Fibroblast of lung (primary cell): ENCODE data around the gene VPS37D. TPM values are rescaled to one million over a fixed set of nuclear protein-coding genes. Genes with fewer than 3 reads are reported as not detected.

Experiments
- DNase-seq, 2 donors: peaks; one replicate each; pipeline versions ENCODE4 v3.0.0 to v3.0.0-alpha.2; 2010; ENCODE audit warnings: low read depth in 2 of 2
- H2AFZ ChIP-seq: 2 replicates; pipeline ENCODE4 v1.5.1; 2012; ENCODE audit warnings: low read length, control low read depth, inconsistent platforms
- H3K27ac ChIP-seq: 2 replicates; pipeline ENCODE4 v1.5.1; 2011; ENCODE audit warnings: low read length, control low read depth; ENCODE audit not compliant: insufficient read depth
- H3K27me3 ChIP-seq: 2 replicates; pipeline ENCODE4 v1.5.1; 2011; ENCODE audit warnings: mild to moderate bottlenecking, low read length; ENCODE audit not compliant: control insufficient read depth, insufficient read depth
- H3K36me3 ChIP-seq: 2 replicates; pipeline ENCODE4 v1.5.1; 2011; ENCODE audit warnings: low read length; ENCODE audit not compliant: control insufficient read depth, insufficient read depth
- H3K4me1 ChIP-seq: 2 replicates; pipeline ENCODE4 v1.5.1; 2011; ENCODE audit warnings: low read length; ENCODE audit not compliant: control insufficient read depth, insufficient read depth; ENCODE audit errors: extremely low read depth
- H3K4me2 ChIP-seq: 2 replicates; pipeline ENCODE4 v1.5.1; 2011; ENCODE audit warnings: low read length, control low read depth; ENCODE audit not compliant: insufficient read depth; ENCODE audit errors: extremely low read depth
- H3K4me3 ChIP-seq, 4 experiments: fragments of 200-600 bp in 1 of 4; sonication (generic) in 1 of 4; replicated peaks in 1 of 4; 2 replicates each; pipeline ENCODE4 v1.5.1; 2011 to 2016; ENCODE audit warnings: low read length in 4 of 4, low read depth in 3 of 4, mild to moderate bottlenecking in 3 of 4, control low read depth in 2 of 4, inconsistent platforms in 1 of 4, mixed read lengths in 1 of 4; ENCODE audit not compliant: insufficient read depth in 1 of 4; ENCODE audit errors: control extremely low read depth in 1 of 4
- H3K79me2 ChIP-seq: 2 replicates; pipeline ENCODE4 v1.5.1; 2012; ENCODE audit warnings: mild to moderate bottlenecking, low read length, inconsistent platforms; ENCODE audit not compliant: control insufficient read depth, insufficient read depth
- H3K9ac ChIP-seq: 2 replicates; pipeline ENCODE4 v1.5.1; 2011; ENCODE audit warnings: mild to moderate bottlenecking, low read length, control low read depth; ENCODE audit not compliant: insufficient read depth
- H3K9me3 ChIP-seq: 2 replicates; pipeline ENCODE4 v1.5.1; 2012; ENCODE audit warnings: low read depth, low read length; ENCODE audit not compliant: control insufficient read depth, insufficient read depth
- H4K20me1 ChIP-seq: 2 replicates; pipeline ENCODE4 v1.5.1; 2011; ENCODE audit warnings: low read length; ENCODE audit not compliant: control insufficient read depth, insufficient read depth; ENCODE audit errors: extremely low read depth
- CTCF ChIP-seq, 2 donors: IDR thresholded peaks in 1 of 2; conservative IDR thresholded peaks in 1 of 2; 1 replicate in 1 of 2; 2 replicates in 1 of 2; pipeline ENCODE4 v1.5.1; 2011 to 2012; ENCODE audit warnings: low read length in 2 of 2, control low read depth in 1 of 2, inconsistent platforms in 1 of 2, low read depth in 1 of 2, mild to moderate bottlenecking in 1 of 2
- EZH2 ChIP-seq: IDR thresholded peaks from 2 replicates; pipeline ENCODE4 v1.5.1; 2012; ENCODE audit warnings: low read length, control low read depth, mild to moderate bottlenecking; ENCODE audit errors: missing control alignments
- polyA plus RNA-seq, 2 donors: library from polyadenylated mRNA; depleted of rRNA in 1 of 2; stranded (reverse) in 1 of 2; unstranded in 1 of 2; fragments of >200 nt; gene quantifications; 2 replicates each; pipeline ENCODE4 v1.2.1, GENCODE V29; 2011 to 2012; ENCODE audit warnings: missing spikeins in 1 of 2
- total RNA-seq: library from RNA; depleted of rRNA; stranded (reverse); fragments of >200 nt; gene quantifications from 2 replicates; pipeline ENCODE4 v1.2.1, GENCODE V29; 2014

The VPS37D gene
- total and polyA plus RNA-seq, 2 donors (not counting 1 experiment from before 2014, with no cell fraction given) = 0.87 to 6.8 TPM

- H3K79me2 ChIP-seq = no peaks in the 10 kb centered on the region
- H4K20me1 ChIP-seq = no peaks in the 10 kb centered on the region
- H3K27me3 ChIP-seq = no peaks in the 10 kb centered on the region
- no peak overlapping the region for H2AFZ ChIP-seq
- H3K4me2 ChIP-seq = no peak overlapping the region
- no peak overlapping the region for H3K4me3 ChIP-seq
- H3K27ac ChIP-seq = no peak overlapping the region
- no peaks in the 10 kb centered on the region for H3K9me3 ChIP-seq
- DNase-seq = no peak
- peaks cover 35% of the 10 kb centered on the region for H3K36me3 ChIP-seq
- no peaks in the 10 kb centered on the region for H3K4me1 ChIP-seq
- H3K9ac ChIP-seq = no peak overlapping the region
- TF ChIP-seq CTCF (conservative IDR thresholded peaks at IDR 0.05 in 1 of 2, IDR thresholded peaks at IDR 0.05 in 1 of 2; ENCODE audit: low read depth in 1 of 2, low read length in 2 of 2) = no peak
- no peak for TF ChIP-seq EZH2
These were observed 31.9 kb downstream of the VPS37D start for GRCh38 chr7:73699370-73700068.

GRCh38 chr7:73700069-73700423 lies 32.4 kb downstream of the VPS37D start:
- H4K20me1 ChIP-seq = no peaks in the 10 kb centered on the region
- H3K36me3 ChIP-seq = peaks cover 33% of the 10 kb centered on the region
- DNase-seq = no peak

GRCh38 chr7:73700581-73701134 lies 33.0 kb downstream of the VPS37D start:
- DNase-seq = no peak
- peaks cover 36% of the 10 kb centered on the region for H3K36me3 ChIP-seq
- no peak for TF ChIP-seq EZH2
- TF ChIP-seq CTCF (conservative IDR thresholded peaks at IDR 0.05 in 1 of 2, IDR thresholded peaks at IDR 0.05 in 1 of 2; ENCODE audit: low read depth in 1 of 2, low read length in 2 of 2) = no peak

More at GRCh38 chr7:73700069-73700423, 32.4 kb downstream of the VPS37D start:
- Histone ChIP-seq H3K9ac (no peak overlapping the region), H3K27ac (no peak overlapping the region), H3K9me3 (no peaks in the 10 kb centered on the region), H3K4me2 (no peak overlapping the region), H3K27me3 (no peaks in the 10 kb centered on the region), H2AFZ (no peak overlapping the region), H3K79me2 (no peaks in the 10 kb centered on the region), H3K4me3 (no peak overlapping the region), H3K4me1 (no peaks in the 10 kb centered on the region)
- no peak for TF ChIP-seq EZH2
- no peak for TF ChIP-seq CTCF (conservative IDR thresholded peaks at IDR 0.05 in 1 of 2, IDR thresholded peaks at IDR 0.05 in 1 of 2; ENCODE audit: low read depth in 1 of 2, low read length in 2 of 2)

More at GRCh38 chr7:73700581-73701134, 33.0 kb downstream of the VPS37D start:
- Histone ChIP-seq H3K9ac (no peak overlapping the region), H3K27me3 (no peaks in the 10 kb centered on the region), H3K4me2 (no peak overlapping the region), H3K9me3 (no peaks in the 10 kb centered on the region), H4K20me1 (no peaks in the 10 kb centered on the region), H3K4me1 (no peaks in the 10 kb centered on the region), H3K27ac (no peak overlapping the region), H2AFZ (no peak overlapping the region), H3K79me2 (no peaks in the 10 kb centered on the region), H3K4me3 (no peak overlapping the region)
